Fibroblast of lung (primary cell): ENCODE data around the gene CHMP4B. TPM values are rescaled to one million over a fixed set of nuclear protein-coding genes. Genes with fewer than 3 reads are reported as not detected.

Source experiments
- DNase-seq, 2 donors: peaks; one replicate each; pipeline versions ENCODE4 v3.0.0 to v3.0.0-alpha.2; 2010; ENCODE audit warnings: low read depth in 2 of 2
- H2AFZ ChIP-seq: 2 replicates; pipeline ENCODE4 v1.5.1; 2012; ENCODE audit warnings: low read length, control low read depth, inconsistent platforms
- H3K27ac ChIP-seq: 2 replicates; pipeline ENCODE4 v1.5.1; 2011; ENCODE audit warnings: low read length, control low read depth; ENCODE audit not compliant: insufficient read depth
- H3K27me3 ChIP-seq: 2 replicates; pipeline ENCODE4 v1.5.1; 2011; ENCODE audit warnings: mild to moderate bottlenecking, low read length; ENCODE audit not compliant: control insufficient read depth, insufficient read depth
- H3K36me3 ChIP-seq: 2 replicates; pipeline ENCODE4 v1.5.1; 2011; ENCODE audit warnings: low read length; ENCODE audit not compliant: control insufficient read depth, insufficient read depth
- H3K4me1 ChIP-seq: 2 replicates; pipeline ENCODE4 v1.5.1; 2011; ENCODE audit warnings: low read length; ENCODE audit not compliant: control insufficient read depth, insufficient read depth; ENCODE audit errors: extremely low read depth
- H3K4me2 ChIP-seq: 2 replicates; pipeline ENCODE4 v1.5.1; 2011; ENCODE audit warnings: low read length, control low read depth; ENCODE audit not compliant: insufficient read depth; ENCODE audit errors: extremely low read depth
- H3K4me3 ChIP-seq, 4 experiments: fragments of 200-600 bp in 1 of 4; sonication (generic) in 1 of 4; replicated peaks in 1 of 4; 2 replicates each; pipeline ENCODE4 v1.5.1; 2011 to 2016; ENCODE audit warnings: low read length in 4 of 4, low read depth in 3 of 4, mild to moderate bottlenecking in 3 of 4, control low read depth in 2 of 4, inconsistent platforms in 1 of 4, mixed read lengths in 1 of 4; ENCODE audit not compliant: insufficient read depth in 1 of 4; ENCODE audit errors: control extremely low read depth in 1 of 4
- H3K79me2 ChIP-seq: 2 replicates; pipeline ENCODE4 v1.5.1; 2012; ENCODE audit warnings: mild to moderate bottlenecking, low read length, inconsistent platforms; ENCODE audit not compliant: control insufficient read depth, insufficient read depth
- H3K9ac ChIP-seq: 2 replicates; pipeline ENCODE4 v1.5.1; 2011; ENCODE audit warnings: mild to moderate bottlenecking, low read length, control low read depth; ENCODE audit not compliant: insufficient read depth
- H3K9me3 ChIP-seq: 2 replicates; pipeline ENCODE4 v1.5.1; 2012; ENCODE audit warnings: low read depth, low read length; ENCODE audit not compliant: control insufficient read depth, insufficient read depth
- H4K20me1 ChIP-seq: 2 replicates; pipeline ENCODE4 v1.5.1; 2011; ENCODE audit warnings: low read length; ENCODE audit not compliant: control insufficient read depth, insufficient read depth; ENCODE audit errors: extremely low read depth
- CTCF ChIP-seq, 2 donors: IDR thresholded peaks in 1 of 2; conservative IDR thresholded peaks in 1 of 2; 1 replicate in 1 of 2; 2 replicates in 1 of 2; pipeline ENCODE4 v1.5.1; 2011 to 2012; ENCODE audit warnings: low read length in 2 of 2, control low read depth in 1 of 2, inconsistent platforms in 1 of 2, low read depth in 1 of 2, mild to moderate bottlenecking in 1 of 2
- EZH2 ChIP-seq: IDR thresholded peaks from 2 replicates; pipeline ENCODE4 v1.5.1; 2012; ENCODE audit warnings: low read length, control low read depth, mild to moderate bottlenecking; ENCODE audit errors: missing control alignments
- polyA plus RNA-seq, 2 donors: library from polyadenylated mRNA; depleted of rRNA in 1 of 2; stranded (reverse) in 1 of 2; unstranded in 1 of 2; fragments of >200 nt; gene quantifications; 2 replicates each; pipeline ENCODE4 v1.2.1, GENCODE V29; 2011 to 2012; ENCODE audit warnings: missing spikeins in 1 of 2
- total RNA-seq: library from RNA; depleted of rRNA; stranded (reverse); fragments of >200 nt; gene quantifications from 2 replicates; pipeline ENCODE4 v1.2.1, GENCODE V29; 2014

The CHMP4B gene
- total and polyA plus RNA-seq, 2 donors (not counting 1 experiment from before 2014, with no cell fraction given) = 26.3 to 83.2 TPM

GRCh38 chr20:33847006-33847405 lies 35.9 kb downstream of the CHMP4B start:
- Histone ChIP-seq H3K4me3 (no peak overlapping the region), H3K4me2 (no peak overlapping the region), H3K4me1 (no peaks in the 10 kb centered on the region), H3K27me3 (no peaks in the 10 kb centered on the region), H4K20me1 (no peaks in the 10 kb centered on the region), H3K9me3 (no peaks in the 10 kb centered on the region), H3K9ac (no peak overlapping the region), H3K36me3 (no peaks in the 10 kb centered on the region), H3K79me2 (peaks cover 30% of the 10 kb centered on the region), H3K27ac (no peak overlapping the region), H2AFZ (no peak overlapping the region)
- no peak for DNase-seq
- TF ChIP-seq CTCF (conservative IDR thresholded peaks at IDR 0.05 in 1 of 2, IDR thresholded peaks at IDR 0.05 in 1 of 2; ENCODE audit: low read depth in 1 of 2, low read length in 2 of 2) (no peak), EZH2 (no peak)

GRCh38 chr20:33848391-33848790 lies 37.2 kb downstream of the CHMP4B start:
- no peak for TF ChIP-seq EZH2
- TF ChIP-seq CTCF (conservative IDR thresholded peaks at IDR 0.05 in 1 of 2, IDR thresholded peaks at IDR 0.05 in 1 of 2; ENCODE audit: low read depth in 1 of 2, low read length in 2 of 2) = no peak
- Histone ChIP-seq H3K4me3 (no peak overlapping the region), H4K20me1 (no peaks in the 10 kb centered on the region), H3K27ac (no peak overlapping the region), H3K27me3 (no peaks in the 10 kb centered on the region), H2AFZ (no peak overlapping the region), H3K36me3 (peaks cover 2% of the 10 kb centered on the region), H3K4me1 (no peaks in the 10 kb centered on the region), H3K9ac (no peak overlapping the region), H3K9me3 (no peaks in the 10 kb centered on the region), H3K4me2 (no peak overlapping the region), H3K79me2 (peaks cover 23% of the 10 kb centered on the region)
- DNase-seq = no peak

GRCh38 chr20:33850159-33850558 lies 39.0 kb downstream of the CHMP4B start:
- H3K27ac ChIP-seq = no peak overlapping the region
- peaks cover 21% of the 10 kb centered on the region for H3K79me2 ChIP-seq
- no peaks in the 10 kb centered on the region for H3K27me3 ChIP-seq
- no peak overlapping the region for H3K9ac ChIP-seq
- no peak overlapping the region for H3K4me3 ChIP-seq
- no peak overlapping the region for H2AFZ ChIP-seq
- no peaks in the 10 kb centered on the region for H4K20me1 ChIP-seq
- no peak for DNase-seq
- peaks cover 5% of the 10 kb centered on the region for H3K36me3 ChIP-seq
- TF ChIP-seq CTCF (conservative IDR thresholded peaks at IDR 0.05 in 1 of 2, IDR thresholded peaks at IDR 0.05 in 1 of 2; ENCODE audit: low read depth in 1 of 2, low read length in 2 of 2) = no peak
- no peak overlapping the region for H3K4me2 ChIP-seq
- no peaks in the 10 kb centered on the region for H3K4me1 ChIP-seq
- H3K9me3 ChIP-seq = no peaks in the 10 kb centered on the region
